Stimulated activated CD8-positive, alpha-beta memory T cell treated with anti-CD3 and anti-CD28 coated beads, Interleukin-4, amount 100 ng/mL, for 1 hour (primary cell): ENCODE measurements around the gene METTL9.
A peak's percentile ranks its signal among the peaks of the same experiment; 100 is the strongest.
"Not testable (repeated sequence)": the region's sequence is repeated elsewhere in the genome, so short reads cannot be mapped to it uniquely, and the experiment has no call there.

Experiments
- DNase-seq, 2 donors: peaks; one replicate each; pipeline ENCODE4 v3.0.0-alpha.2; 2020; ENCODE audit warnings: low read depth in 2 of 2, low spot score in 1 of 2

The METTL9 gene

GRCh38 chr16:21634216-21634615 lies 34.8 kb downstream of the METTL9 start:
- DNase-seq = no peak

- not testable (repeated sequence) for DNase-seq
These were observed 36.3 kb downstream of the METTL9 start for GRCh38 chr16:21635694-21636093.

GRCh38 chr16:21637032-21637968 lies 37.9 kb downstream of the METTL9 start:
- DNase-seq = no peak

GRCh38 chr16:21638573-21638975 lies 39.2 kb downstream of the METTL9 start:
- no peak for DNase-seq

- DNase-seq = no peak
These were observed 40.1 kb downstream of the METTL9 start for GRCh38 chr16:21639493-21639892.

GRCh38 chr16:21641916-21642315 lies 42.5 kb downstream of the METTL9 start:
- no peak for DNase-seq

GRCh38 chr16:21642861-21643260 lies 43.5 kb downstream of the METTL9 start:
- DNase-seq = no peak

GRCh38 chr16:21643785-21644184 lies 44.4 kb downstream of the METTL9 start:
- no peak for DNase-seq

- DNase-seq = no peak
These were observed 45.3 kb downstream of the METTL9 start for GRCh38 chr16:21644674-21645073.

- no peak for DNase-seq
These were observed 45.9 kb downstream of the METTL9 start for GRCh38 chr16:21645261-21645721.

GRCh38 chr16:21646091-21646490 lies 46.7 kb downstream of the METTL9 start:
- DNase-seq = no peak

- DNase-seq = peak in 1 of 2 donors; percentile 41
These were observed 47.6 kb downstream of the METTL9 start for GRCh38 chr16:21646721-21647561.

GRCh38 chr16:21647562-21648164 lies 48.3 kb downstream of the METTL9 start:
- no peak for DNase-seq

- DNase-seq = not testable (repeated sequence)
These were observed 50.5 kb downstream of the METTL9 start for GRCh38 chr16:21649826-21650406.

- DNase-seq = no peak
These were observed 51.1 kb downstream of the METTL9 start for GRCh38 chr16:21650521-21650920.

- DNase-seq = no peak
These were observed 52.1 kb downstream of the METTL9 start for GRCh38 chr16:21651515-21651914.

GRCh38 chr16:21652453-21652852 lies 53.1 kb downstream of the METTL9 start, which contains the start of gene IGSF6:
Gene IGSF6, minus strand, starts transcription at chr16:21652608. Its CDS starts 10 bp downstream, at chr16:21652598.
- DNase-seq = no peak

- no peak for DNase-seq
These were observed 54.2 kb downstream of the METTL9 start for GRCh38 chr16:21653571-21653970.

- DNase-seq = no peak
These were observed 55.1 kb downstream of the METTL9 start for GRCh38 chr16:21654466-21654865.

GRCh38 chr16:21654881-21655280 lies 55.5 kb downstream of the METTL9 start:
- DNase-seq = no peak
